CMK (cell line): ENCODE measurements around the gene ESPN.

Experiments
- DNase-seq: peaks from one replicate; pipeline ENCODE4 v3.0.0-alpha.2; 2010; ENCODE audit warnings: low read depth

ESPN gene

DNA sequence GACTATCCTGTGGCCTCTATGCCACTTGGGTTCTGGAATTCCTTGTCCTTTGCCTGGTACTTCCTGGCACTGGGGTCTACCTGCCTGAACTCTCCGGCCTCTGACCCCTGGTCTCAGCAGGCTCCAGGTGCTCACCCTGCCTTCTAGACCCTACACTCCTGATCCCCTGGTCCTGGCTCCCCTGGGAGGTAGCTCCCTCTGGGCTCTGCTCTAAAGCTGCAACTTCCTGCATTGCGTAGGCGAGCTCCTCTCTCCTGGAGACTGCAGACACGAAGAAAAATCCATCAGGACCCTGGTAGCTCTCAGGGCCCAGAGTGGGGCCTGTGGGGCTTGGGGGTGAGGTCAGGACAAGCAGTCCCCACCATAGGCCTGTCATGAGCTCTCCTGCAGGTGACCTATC, 74.7 kb downstream of the ESPN start:
- no peak for DNase-seq

DNA sequence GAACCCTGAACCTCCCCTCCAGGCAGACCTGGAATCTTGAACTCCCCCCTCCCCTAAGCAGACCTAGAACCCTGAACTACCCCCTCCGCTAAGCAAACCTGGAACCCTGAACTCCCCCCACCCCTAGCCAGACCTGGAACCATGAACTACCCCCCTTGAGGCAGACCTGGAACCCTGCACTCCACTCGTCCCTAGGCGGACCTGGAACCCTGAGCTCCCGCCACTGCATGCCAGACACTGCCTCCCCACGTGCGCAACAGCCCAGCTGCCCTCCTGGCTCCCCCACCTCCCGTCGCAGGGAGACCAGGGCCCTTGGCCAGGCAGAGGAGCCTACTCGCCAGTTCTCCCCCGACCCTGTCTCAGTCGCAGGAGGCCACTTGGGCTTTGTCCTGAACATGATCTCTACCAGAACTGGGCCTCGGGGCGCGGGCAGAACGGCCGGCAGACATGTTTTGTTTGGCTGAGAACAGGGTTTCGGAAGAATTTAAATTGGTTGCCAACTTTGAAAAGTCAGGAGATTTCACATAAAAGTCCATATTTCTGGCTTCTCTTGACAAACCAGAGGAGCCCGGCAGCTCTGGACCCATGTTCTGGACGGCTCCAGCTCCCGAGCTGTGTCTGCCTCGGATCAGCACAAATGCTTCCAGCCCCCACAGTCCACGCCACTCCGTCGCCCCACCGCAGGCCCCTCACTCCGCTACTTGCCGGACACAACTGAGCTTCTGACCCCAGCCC, 76.1 kb downstream of the ESPN start:
- DNase-seq = no peak

DNA sequence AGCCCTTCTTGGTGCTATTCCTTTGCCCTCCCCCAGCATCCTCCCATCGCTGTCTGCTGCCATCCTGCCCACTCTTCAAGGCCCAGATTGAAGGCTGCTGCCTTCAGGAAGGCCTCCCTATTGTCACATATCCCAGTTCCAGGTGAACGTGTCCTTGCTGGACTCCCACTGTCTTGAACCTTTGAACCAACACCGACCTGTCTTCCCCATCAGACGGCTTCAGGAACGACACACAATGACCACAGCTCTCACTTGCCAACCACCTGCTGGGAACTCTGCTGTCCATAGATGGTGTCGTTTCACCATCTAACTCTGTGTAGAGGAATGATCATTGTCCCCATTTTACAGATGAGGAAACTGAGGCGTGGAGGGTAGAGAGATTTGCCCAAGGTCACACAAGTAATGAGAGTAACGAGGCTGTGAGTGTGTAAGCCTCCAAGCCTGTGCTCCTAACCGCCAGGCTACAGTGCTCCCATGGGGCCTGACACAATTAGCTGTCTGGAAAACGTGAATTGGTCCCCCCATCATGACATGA, 76.8 kb downstream of the ESPN start:
- no peak for DNase-seq

DNA sequence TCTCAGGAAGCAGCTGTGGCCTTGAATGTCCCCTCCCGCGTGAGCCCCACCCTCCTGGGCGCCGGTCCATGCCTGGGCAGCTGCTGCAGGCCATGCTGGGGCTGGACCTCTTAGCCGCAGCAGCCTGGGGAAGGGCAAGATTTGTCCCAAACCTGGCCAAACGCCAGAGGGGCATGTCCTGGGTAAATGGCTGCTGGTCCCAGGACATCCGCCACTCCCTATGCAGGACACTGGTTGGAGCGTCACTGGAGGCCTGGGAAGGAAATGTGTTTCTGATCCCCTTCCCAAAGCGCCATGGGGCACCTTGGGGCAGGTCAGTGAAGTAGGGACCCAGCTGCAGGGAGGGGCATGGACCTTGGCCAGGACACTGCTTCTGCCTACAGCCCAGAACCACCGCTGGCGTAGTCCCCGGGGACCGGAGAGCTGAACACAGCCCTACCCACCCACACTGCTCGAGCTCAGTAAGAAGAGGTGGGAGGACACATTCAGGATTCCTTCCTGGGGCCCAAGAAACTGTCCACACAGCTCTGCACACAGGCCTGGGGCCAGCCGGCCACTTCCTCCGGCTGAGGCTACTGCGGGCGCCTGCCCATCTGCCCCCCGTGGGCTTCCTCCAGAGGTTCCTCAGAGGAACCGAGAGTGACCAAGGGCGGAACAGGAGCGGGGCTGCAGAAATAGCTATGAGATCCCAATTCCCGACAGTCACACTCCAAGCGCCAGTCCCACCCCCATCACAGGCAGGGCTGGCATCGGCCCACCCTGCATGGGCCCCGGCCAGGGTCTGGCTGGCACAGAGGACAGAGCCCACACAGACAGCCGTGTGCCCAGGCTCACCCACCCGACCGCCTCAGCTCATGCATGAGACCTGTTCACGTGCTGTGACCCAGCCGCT, 77.7 kb downstream of the ESPN start:
- DNase-seq = no peak

DNA sequence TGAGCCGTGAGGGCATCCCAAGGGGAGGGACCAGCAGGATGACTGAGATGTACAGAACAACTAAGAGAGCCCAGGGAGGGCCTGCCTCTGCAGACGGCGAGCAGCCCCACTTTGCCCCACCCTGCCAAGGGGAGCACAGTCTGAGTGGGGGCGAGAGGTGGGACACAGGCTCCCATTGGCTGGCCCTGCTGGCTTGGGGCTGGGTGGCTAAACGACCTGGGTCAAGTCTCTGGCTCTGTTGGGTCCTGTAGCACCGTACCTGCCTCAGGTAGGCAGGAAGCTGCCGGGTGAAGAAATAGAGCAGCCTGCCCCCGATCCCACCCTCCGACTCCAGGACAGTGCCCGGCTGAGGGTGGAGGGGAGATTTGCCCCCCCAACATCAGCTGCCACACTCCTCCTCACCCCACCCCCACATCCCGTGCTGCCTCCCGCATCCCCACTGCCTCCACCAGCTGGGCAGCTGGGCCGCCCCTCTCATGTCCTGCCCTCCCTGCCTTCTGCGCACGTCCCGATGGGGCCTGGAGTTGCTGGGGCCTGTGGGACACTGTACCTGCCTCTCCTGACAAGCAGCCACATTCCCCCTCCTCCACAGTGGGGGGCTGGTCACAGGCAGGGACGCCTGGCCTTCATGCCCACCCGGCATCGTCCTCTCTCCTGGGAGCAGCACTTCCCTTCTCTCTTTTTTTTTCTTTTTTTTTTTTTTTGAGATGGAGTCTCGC, 79.5 kb downstream of the ESPN start:
- DNase-seq = no peak

DNA sequence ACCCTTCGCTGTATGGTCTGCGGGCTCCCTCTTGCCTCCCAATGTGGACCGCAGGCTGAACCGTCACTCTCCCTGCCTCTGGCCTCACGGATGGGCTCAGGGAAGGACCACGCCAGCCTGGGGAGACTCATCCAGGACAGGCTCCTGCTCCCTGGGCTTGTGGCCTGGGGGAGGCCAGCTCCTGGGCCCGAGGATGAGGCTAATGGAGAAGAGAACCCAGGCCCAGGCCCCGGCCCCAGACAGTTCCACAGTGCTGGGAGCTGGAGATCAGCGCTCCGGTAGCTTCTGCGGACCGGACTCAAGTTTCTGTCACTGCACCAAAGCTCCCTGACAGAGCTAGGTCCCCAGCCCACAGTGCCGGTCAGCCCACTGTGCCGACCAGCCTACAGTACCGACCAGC, 80.3 kb downstream of the ESPN start:
- DNase-seq = no peak

DNA sequence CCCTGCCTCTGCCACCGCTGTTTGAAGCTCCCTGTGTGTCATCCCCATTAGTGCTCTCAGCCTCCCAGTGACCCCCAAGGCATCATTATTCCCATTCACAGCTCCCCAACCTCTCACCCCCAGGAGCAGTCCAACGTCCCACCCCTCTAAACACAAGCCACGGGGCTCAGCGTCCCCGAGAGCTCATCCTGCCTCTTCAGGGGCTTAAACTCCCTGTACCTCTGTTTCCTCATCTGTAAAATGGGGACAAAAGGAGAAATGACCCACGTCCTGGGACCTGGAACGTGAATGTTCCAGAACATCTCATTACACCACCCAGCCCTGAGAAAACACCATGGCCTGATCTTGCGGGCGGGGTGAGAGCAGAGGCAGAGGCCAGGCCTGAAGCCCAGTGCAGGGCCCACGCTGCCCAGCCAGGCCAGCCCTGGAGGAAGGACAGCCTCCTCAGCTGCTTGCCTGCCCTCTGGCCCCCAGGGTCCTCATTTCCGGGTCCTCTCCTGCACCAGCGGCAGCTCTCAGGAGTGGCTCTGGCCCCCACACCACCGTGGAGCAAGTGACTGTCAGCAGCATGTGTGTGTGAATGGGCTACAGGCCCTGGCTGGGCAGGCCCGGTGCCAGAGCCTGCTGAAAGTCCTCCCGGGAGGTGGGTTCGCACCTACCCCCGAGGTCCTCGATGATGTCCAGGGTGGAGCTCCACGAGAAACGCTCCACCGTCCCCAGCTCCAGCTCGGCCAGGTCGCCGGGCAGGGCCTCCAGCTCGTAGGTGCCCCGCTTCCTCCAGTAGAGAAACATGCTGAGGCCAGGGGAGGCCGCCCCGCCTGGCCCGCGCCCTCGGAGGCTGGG, 81.0 kb downstream of the ESPN start:
- no peak for DNase-seq

DNA sequence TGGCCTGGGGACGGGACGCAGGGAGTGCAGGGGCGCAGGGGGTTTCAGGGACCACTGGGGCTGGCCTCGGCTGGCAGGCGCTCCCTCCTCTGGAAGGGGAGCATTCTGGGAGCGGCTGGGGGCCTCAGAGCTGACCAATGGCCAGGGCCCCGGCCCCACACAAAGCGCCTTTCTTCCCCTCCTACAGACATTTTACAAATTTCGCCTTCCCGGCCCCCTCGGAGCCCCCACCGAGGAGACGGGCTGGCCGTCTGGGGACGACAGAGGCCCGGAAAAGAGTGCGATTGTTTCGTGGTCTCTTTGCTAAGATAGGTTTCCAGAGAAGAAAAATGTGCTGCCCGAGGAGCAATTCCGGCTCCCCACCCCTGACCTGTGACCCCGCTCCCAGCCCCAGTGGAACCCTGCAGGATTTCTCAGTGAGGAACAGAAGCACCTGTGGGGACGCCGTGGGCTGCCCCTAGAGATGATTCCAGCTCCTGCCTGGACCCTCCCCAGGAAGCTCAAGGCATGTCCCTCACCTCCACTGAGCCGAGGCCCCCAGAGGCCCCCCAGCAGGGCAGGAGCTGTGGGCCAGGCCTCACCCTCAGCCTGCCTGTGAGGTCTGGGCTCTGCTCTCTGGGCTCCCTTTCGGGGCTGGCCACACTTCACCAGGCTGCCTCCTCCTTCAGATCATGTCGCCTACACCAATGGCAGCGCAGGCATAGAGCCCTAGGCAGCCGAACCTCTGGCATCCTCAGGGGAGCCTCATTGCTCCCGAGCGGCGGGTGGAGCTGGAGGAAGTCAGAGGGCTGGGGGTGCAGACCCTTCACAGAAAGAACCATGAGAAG, 81.8 kb downstream of the ESPN start:
- no peak for DNase-seq

DNA sequence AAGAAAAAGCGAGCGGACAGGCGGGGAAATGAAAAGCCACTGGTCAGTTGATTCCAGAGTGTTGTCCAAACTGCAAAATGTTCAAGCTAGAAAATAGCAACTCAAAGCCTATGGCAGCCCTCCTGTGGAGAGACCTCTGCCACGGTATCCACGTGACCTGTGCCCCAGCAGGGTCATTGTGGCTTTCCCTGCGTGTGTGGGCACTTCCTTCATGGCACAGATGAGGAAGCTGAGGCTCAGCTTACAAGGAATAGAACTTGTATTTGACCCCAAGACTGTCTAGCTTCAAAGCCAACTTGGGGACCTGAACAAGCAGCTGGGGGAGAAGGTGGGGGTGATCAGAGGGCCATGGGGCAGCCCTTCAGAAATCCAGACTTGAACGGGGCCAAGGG, 82.5 kb downstream of the ESPN start:
- DNase-seq = peak; percentile 68

DNA sequence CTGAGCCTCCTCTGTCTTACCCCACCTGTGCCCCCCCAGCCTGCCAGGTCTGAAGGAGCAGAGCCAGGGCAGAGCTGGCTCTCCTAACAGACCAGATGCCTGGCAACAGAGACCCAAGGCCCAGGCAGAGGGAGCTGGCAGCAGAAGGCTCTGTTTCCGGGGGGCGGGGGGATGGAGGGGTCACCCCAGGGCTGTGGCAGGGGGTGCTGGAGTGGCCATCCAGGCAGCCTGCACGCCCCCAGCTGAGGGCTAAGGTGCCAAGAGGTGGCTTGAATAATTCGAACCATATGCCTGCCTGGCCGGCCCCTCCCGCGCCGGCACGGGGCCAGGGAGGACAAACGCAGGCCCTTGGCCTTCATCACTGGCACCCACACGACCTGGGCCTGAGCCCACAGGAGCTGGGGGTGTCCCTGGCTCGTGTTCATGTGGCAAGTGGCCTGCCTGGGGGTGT, 82.9 kb downstream of the ESPN start:
- no peak for DNase-seq

DNA sequence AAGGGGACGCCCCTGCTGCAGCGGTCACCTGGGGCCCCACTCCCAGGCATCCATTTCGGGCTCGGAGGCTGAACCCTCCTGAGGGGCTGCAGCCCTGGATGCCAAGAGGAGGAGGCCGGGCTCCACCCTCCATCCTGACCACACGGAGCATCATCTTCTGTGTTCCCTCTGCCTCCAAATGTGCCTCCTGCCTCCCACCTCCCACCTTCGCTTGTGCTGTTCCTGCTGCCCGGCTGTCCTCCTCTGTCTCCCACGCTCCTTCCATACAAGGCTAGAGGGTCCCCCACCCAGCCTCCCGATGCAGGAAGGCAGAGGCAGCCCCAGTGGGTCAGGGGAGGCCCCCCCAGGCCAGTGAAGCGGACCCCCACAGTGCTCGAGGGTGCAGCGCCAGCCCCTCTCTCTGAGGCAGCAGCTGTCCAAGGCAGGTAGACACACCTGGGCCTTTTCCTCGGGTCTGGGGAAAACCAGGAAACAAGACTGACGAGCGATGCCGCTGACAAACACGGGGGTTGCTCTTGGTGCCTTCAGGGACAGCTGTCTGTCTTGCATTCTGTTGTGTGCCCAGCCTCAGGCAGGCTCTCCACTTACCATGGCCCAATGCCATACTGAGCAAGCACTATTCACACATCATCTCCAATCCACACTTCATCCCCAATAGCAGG, 83.7 kb downstream of the ESPN start:
- DNase-seq = no peak

DNA sequence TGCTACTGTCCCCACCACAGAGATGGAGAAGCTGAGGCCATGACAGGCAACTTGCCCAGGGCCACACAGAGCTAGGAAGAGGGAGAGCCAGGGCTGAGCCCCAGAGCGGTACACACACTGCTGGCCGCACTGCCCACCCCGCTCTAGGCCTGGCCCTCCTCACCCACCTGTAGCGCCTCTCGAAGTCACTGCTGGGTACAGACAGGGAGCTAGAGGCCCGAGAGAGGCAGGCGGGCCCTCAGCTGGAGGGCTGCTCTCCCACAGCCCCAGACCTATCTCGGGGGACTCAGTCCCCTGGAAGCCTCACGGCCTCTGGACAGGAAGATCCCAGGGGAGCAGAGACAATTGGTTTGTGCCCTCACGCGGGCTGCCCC, 84.2 kb downstream of the ESPN start:
- DNase-seq = no peak

DNA sequence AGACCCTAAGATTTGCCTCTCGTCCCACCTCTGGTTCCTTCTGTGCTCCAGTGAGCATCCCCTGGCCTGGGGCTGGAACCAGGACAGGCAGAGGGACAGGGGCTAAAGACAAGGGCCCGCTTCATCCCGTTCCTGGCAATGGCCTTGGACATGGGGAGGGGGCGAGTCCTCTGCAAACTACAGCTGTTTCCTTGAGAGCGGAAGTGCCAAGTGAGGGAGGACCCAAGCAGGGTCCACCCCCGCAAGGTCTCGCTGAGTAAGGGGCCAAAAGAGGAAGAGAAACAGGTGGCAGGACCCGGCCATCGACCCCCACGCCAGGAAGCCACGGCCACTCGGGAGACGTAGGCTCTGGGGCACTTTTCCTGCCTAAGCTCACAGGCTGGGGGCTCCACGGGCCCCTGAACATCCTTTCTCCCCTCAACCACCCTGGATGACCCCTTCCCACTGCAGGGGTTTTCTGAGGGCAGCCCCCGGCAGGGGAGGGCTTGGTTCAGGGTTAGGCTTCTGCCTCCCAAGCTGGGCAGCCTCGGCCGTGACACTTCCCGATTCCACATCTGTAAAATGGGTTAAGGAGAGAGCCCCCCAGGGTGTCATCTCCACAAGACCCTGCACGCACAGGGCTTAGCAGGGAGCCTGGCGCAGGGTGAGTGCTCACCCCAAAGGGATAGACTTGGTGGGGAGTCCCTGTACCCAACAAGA, 84.8 kb downstream of the ESPN start:
- peak; percentile 54 for DNase-seq

DNA sequence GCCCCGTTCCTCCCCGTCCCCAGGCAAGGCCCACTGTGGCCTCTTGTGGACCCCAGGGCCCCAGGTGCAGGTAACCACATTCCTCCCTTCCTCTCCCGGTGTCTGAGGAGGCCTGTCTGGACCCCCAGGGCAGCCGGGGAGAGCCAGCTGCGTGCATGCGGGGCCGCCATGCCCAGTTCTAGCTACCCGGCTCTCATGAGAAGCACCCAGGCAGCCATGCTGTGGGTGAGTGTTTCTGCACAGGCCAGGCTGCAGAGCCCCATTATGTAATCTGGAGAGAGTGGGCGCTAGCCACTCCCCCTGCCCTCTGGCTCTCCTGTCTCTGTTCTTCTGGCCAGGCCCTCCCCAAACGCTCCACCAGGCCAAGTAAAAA, 85.3 kb downstream of the ESPN start:
- no peak for DNase-seq

DNA sequence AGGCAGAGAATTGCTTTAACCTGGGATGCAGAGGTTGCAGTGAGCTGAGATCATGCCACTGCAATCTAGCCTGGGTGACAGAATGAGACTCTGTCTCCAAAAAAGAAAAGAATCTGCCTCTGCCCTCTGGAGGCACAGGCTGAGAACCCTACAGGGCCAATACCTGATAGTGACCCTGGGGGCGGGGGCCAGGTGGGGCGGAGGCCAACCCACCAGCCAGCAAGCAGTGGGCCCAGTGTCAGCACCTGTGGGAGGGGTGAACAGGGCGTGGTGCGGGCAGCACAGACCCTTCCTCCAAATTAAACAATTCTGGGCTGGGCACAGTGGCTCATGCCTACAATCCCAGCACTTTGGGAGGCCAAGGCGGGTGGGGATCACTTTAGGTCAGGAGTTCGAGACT, 85.9 kb downstream of the ESPN start:
- no peak for DNase-seq
